Smooth muscle cell (in vitro differentiated cells): ENCODE measurements around the gene SAMD7. TPM values are rescaled to one million over a fixed set of nuclear protein-coding genes. Genes with fewer than 3 reads are reported as not detected.

ENCODE experiments used
- DNase-seq: peaks from one replicate; lab custom pipeline; 2025; ENCODE audit not compliant: unreplicated experiment; lab: John Stamatoyannopoulos, UW
- H2AFZ ChIP-seq: fragments of 200-600 bp; sonication (generic); 2 replicates; pipeline ENCODE4 v1.6.0; 2016; ENCODE audit warnings: antibody characterized with exemption, low read depth, mild to moderate bottlenecking
- H3F3A ChIP-seq: fragments of 200-600 bp; sonication (generic); 2 replicates; pipeline ENCODE4 v1.6.0; 2017; ENCODE audit warnings: antibody characterized with exemption, low read depth
- H3K27ac ChIP-seq: fragments of 200-600 bp; sonication (generic); 2 replicates; pipeline ENCODE4 v1.5.1; 2016; ENCODE audit warnings: low read depth, mild to moderate bottlenecking
- H3K27me3 ChIP-seq: fragments of 200-600 bp; sonication (generic); 2 replicates; pipeline ENCODE4 v1.6.1; 2016; ENCODE audit warnings: low read depth, mild to moderate bottlenecking
- H3K36me3 ChIP-seq: fragments of 200-600 bp; sonication (generic); 2 replicates; pipeline ENCODE4 v1.5.1; 2016; ENCODE audit warnings: low read depth
- H3K4me1 ChIP-seq: fragments of 200-600 bp; sonication (generic); 2 replicates; pipeline ENCODE4 v1.5.1; 2016; ENCODE audit warnings: low read depth
- H3K4me2 ChIP-seq: fragments of 200-600 bp; sonication (generic); 2 replicates; pipeline ENCODE4 v1.6.0; 2016; ENCODE audit warnings: mild to moderate bottlenecking
- H3K4me3 ChIP-seq: fragments of 200-600 bp; sonication (generic); 2 replicates; pipeline ENCODE4 v1.5.1; 2016; ENCODE audit warnings: mild to moderate bottlenecking
- H3K79me2 ChIP-seq: fragments of 200-600 bp; sonication (generic); 2 replicates; pipeline ENCODE4 v1.6.0; 2016; ENCODE audit warnings: low read depth, mild to moderate bottlenecking
- H3K9ac ChIP-seq: fragments of 200-600 bp; sonication (generic); 2 replicates; pipeline ENCODE4 v1.6.0; 2016; ENCODE audit warnings: low read depth
- H3K9me3 ChIP-seq: fragments of 200-600 bp; sonication (generic); replicated peaks from 2 replicates; pipeline ENCODE4 v1.5.1; 2016; ENCODE audit warnings: low read depth
- H4K20me1 ChIP-seq: fragments of 200-600 bp; sonication (generic); 2 replicates; pipeline ENCODE4 v1.6.0; 2016; ENCODE audit warnings: low read depth
- CTCF ChIP-seq: fragments of 200-600 bp; sonication (generic); IDR thresholded peaks from 2 replicates; pipeline ENCODE4 v1.5.1; 2017; ENCODE audit warnings: borderline replicate concordance, mild to moderate bottlenecking, antibody characterized with exemption; ENCODE audit not compliant: insufficient read depth, poor library complexity, severe bottlenecking
- whole genome bisulfite sequencing: methylation state at CpG from one replicate; pipeline ENCODE4 v1.1.7; 2016; ENCODE audit warnings: low lambda C conversion rate; 5-methylcytosine and 5-hydroxymethylcytosine counted together
- polyA plus RNA-seq: library from polyadenylated mRNA; unstranded; fragments of >200 nt; fragmentation: Nextera tagmentation; extraction: Ambion mirVana; gene quantifications from 2 replicates; pipeline ENCODE4 v1.2.1, GENCODE V29; 2016
- total RNA-seq: library from RNA; depleted of rRNA; stranded (reverse); fragments of >200 nt; gene quantifications from 2 replicates; pipeline ENCODE4 v1.2.3, GENCODE V29; 2014

SAMD7 gene
- total and polyA plus RNA-seq, 2 experiments from 2014 or later = not detected

GRCh38 chr3:169913323-169913722, 2.0 kb downstream of the SAMD7 start:
- Histone ChIP-seq H4K20me1 (no peaks in the 10 kb centered on the region), H2AFZ (no peak overlapping the region), H3K9me3 (no peaks in the 10 kb centered on the region), H3K79me2 (no peaks in the 10 kb centered on the region), H3K4me1 (no peaks in the 10 kb centered on the region), H3K27ac (no peak overlapping the region), H3K9ac (no peak overlapping the region), H3K4me2 (no peak overlapping the region), H3K27me3 (no peaks in the 10 kb centered on the region), H3K4me3 (no peak overlapping the region), H3K36me3 (no peaks in the 10 kb centered on the region), H3F3A (no peaks in the 10 kb centered on the region)
- 66% methylated on average over 3 of the region's 3 CpGs for WGBS
- no peak for DNase-seq
- TF ChIP-seq CTCF = no peak

GRCh38 chr3:169914321-169914720, 2.9 kb downstream of the SAMD7 start:
- WGBS = 32% methylated on average over 2 of the region's 2 CpGs
- DNase-seq = no peak

GRCh38 chr3:169923189-169923588, 11.8 kb downstream of the SAMD7 start:
- no peak overlapping the region for H3K4me3 ChIP-seq
- 70% methylated on average over 8 of the region's 8 CpGs for WGBS
- no peaks in the 10 kb centered on the region for H3K36me3 ChIP-seq
- no peak overlapping the region for H3K9ac ChIP-seq
- no peaks in the 10 kb centered on the region for H3F3A ChIP-seq
- no peak overlapping the region for H3K27ac ChIP-seq
- no peaks in the 10 kb centered on the region for H4K20me1 ChIP-seq
- no peak overlapping the region for H2AFZ ChIP-seq
- H3K4me2 ChIP-seq = no peak overlapping the region
- no peaks in the 10 kb centered on the region for H3K79me2 ChIP-seq
- no peaks in the 10 kb centered on the region for H3K9me3 ChIP-seq
- no peak for TF ChIP-seq CTCF
- H3K27me3 ChIP-seq = no peaks in the 10 kb centered on the region
- no peaks in the 10 kb centered on the region for H3K4me1 ChIP-seq
- DNase-seq = no peak

More at GRCh38 chr3:169914321-169914720, 2.9 kb downstream of the SAMD7 start:
- no peaks in the 10 kb centered on the region for H3K4me1 ChIP-seq
- H3K9me3 ChIP-seq = no peaks in the 10 kb centered on the region
- TF ChIP-seq CTCF = no peak
- H3K9ac ChIP-seq = no peak overlapping the region
- H3K27me3 ChIP-seq = no peaks in the 10 kb centered on the region
- no peak overlapping the region for H2AFZ ChIP-seq
- H3F3A ChIP-seq = no peaks in the 10 kb centered on the region
- no peaks in the 10 kb centered on the region for H3K36me3 ChIP-seq
- H3K27ac ChIP-seq = no peak overlapping the region
- no peak overlapping the region for H3K4me3 ChIP-seq
- no peaks in the 10 kb centered on the region for H3K79me2 ChIP-seq
- no peak overlapping the region for H3K4me2 ChIP-seq
- no peaks in the 10 kb centered on the region for H4K20me1 ChIP-seq

GRCh38 chr3:169923831-169924230, 12.5 kb downstream of the SAMD7 start:
- no peak overlapping the region for H3K27ac ChIP-seq
- H3K27me3 ChIP-seq = no peaks in the 10 kb centered on the region
- no peaks in the 10 kb centered on the region for H3K4me1 ChIP-seq
- no peaks in the 10 kb centered on the region for H3F3A ChIP-seq
- no peak for TF ChIP-seq CTCF
- H3K9ac ChIP-seq = no peak overlapping the region
- H3K9me3 ChIP-seq = no peaks in the 10 kb centered on the region
- H3K79me2 ChIP-seq = no peaks in the 10 kb centered on the region
- H3K36me3 ChIP-seq = no peaks in the 10 kb centered on the region
- H3K4me3 ChIP-seq = no peak overlapping the region
- 95% methylated on average over 1 of the region's 1 CpG for WGBS
- no peaks in the 10 kb centered on the region for H4K20me1 ChIP-seq
- no peak overlapping the region for H2AFZ ChIP-seq
- no peak for DNase-seq
- no peak overlapping the region for H3K4me2 ChIP-seq
